Stimulated activated CD8-positive, alpha-beta memory T cell treated with anti-CD3 and anti-CD28 coated beads, Interleukin-4, amount 100 ng/mL, for 24 hours (primary cell): Measurements from ENCODE around the gene DNAJB11.

Experiments used
- DNase-seq: peaks from one replicate; pipeline ENCODE4 v3.0.0-alpha.2; 2020; ENCODE audit warnings: low read depth

The DNAJB11 gene

DNA sequence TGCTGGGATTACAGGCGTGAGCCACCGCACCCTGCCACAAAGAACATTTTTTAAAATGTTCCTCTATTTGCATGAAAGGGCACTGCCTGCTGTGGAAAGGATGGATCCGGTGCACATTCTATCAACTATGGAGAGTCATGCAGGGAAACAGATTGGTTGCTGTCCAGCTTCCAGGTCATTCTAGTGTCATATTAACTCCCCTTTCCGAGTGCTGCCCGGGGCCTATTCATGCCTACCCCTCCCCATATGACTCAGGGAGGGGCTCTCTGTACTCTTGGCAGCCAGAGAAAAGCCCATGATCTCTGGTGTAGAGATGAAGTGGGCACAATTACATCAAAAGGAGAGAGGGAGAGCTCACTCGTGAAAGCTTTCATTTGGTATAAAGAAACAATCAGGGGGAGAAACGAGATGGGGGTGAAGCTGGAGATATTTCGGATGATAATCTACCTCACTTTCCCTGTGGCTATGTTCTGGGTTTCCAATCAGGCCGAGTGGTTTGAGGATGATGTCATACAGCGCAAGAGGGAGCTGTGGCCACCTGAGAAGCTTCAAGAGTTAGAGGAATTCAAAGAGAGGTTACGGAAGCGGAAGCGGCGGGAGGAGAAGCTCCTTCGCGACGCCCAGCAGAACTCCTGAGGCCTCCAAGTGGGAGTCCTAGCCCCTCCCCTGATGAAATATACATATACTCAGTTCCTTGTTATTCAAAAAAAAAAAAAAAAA is 26.2 kb downstream of the DNAJB11 start:
- no peak for DNase-seq

DNA sequence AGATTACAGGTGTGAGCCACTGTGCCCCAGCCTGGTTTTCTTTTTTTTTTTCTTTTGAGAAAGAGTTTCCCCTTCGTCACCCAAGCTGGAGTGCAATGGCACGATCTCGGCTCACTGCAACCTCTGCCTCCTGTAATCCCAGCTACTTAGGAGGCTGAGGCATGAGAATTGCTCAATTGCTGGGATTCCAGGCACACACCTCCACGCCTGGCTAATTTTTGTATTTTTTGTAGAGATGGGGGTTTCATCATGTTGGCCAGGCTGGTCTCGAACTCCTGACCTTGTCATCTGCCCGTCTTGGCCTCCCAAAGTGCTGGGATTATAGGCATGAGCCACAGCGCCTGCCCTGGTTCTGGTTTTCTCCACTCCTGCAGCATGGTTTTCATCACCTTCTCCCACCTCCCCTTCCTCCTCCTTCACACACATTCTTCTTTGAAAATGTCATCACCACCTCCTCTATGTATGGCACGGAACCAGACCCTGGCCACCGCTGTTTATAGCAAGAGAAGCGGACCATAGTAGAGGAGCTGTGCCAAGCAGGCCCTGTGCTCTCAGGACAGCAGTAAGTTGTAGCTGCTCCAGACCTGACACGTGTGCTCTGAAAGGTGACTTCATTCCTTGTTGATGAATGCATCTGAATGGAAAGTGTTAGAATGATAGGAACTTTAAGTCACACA is 27.7 kb downstream of the DNAJB11 start:
- DNase-seq: no peak

DNA sequence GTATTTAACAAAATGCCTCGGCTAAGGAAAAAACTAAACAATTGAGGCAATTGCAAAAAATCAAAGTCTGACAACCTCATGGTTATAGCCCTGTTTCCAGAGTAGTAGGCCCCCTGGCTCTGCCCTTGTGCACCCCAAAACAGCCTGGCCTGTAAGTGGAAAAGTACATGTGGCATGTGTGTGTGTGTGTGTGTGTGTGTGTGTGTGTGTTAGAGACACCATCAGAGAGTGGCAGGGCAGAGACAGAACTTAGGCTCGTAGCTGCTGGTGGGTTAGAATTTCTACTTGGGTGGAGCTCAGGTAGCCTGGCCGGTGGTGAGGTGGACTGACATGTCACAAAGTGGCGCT is 28.2 kb downstream of the DNAJB11 start:
- no peak for DNase-seq

DNA sequence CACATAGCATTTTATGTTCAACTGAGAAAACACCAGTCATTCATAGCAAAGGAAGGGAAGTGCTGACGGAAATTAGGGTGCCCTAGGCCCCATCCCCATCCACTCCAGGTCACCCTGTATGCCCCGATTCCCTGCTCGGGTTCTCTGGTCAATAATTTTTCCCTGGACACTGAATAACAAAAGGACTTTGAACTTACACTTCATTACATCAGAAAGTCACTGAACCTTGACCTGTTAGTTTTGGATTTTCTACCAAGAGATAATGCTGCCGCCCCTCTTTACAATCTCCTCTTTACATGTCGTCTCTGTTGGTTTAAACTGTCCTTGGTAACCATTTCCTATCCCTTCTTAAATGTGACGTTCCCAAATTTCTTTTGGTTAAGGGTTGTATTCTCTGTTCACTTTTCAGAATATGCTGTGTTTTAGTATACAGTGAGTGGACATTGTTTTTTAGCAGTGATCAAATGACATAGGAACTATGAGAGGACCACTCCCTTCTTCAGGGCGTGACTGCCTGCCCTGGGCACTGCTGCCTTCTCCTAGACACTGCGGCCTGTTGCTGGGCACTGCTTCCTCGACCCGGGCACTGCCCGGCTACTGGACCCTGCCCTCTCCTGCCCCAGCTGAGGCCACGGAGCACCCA is 28.7 kb downstream of the DNAJB11 start:
- DNase-seq: no peak

DNA sequence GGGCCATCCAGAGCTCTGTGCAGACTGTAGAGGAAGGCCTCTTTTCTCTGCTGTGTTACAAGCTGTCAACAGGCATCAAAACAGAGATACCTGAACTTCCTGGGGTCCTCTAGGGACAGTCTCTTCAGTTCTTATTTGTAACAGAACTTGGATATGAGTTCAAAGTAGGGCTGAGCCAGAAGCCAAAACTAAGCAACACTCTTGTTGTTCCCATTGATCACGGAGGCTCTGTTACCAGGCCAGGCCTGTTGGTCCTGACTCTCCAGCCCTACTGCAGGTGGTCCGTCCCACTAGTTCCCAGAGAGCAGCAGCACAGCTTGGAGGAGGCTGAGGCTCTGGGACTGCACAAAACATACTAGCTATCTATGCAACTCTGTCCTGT is 29.3 kb downstream of the DNAJB11 start:
- no peak for DNase-seq

DNA sequence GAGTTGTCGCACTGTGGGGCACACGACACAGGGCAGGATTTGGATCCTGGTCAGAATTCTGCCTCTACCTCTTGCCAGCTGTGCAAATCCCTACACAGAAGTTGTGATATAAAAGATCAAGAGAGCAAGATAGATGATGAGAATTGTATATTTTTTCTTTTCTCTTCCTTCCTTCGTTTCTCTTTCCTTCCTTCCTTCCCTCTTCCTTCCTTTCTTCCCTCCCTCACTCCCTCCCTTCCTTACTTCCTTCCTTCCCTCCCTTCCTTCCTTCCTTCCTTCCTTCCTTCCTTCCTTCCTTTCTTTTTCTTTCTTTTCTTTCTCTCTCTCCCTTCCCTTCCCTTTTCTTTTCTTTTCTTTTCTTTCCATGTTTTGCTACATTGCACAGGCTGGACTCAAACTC is 30.4 kb downstream of the DNAJB11 start:
- no peak for DNase-seq

DNA sequence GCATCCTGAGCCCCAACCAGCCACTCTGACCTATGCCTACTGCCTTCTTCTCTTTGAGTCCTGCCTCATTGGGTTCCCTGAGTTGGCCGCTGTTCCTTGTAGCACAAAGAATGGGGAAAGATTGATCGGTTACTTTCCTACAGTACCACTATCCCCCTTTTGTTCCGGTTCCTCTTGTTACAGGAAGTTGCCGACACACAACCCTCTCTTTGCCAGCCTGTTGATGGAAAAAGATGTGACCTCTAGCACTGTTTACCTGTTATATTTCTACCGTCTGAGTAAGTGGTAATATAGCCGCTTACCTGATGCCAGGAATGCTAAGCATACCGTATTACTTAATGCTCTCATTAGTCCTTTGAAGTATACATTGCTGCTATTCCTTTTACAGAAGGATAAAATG is 32.6 kb downstream of the DNAJB11 start:
- no peak for DNase-seq

DNA sequence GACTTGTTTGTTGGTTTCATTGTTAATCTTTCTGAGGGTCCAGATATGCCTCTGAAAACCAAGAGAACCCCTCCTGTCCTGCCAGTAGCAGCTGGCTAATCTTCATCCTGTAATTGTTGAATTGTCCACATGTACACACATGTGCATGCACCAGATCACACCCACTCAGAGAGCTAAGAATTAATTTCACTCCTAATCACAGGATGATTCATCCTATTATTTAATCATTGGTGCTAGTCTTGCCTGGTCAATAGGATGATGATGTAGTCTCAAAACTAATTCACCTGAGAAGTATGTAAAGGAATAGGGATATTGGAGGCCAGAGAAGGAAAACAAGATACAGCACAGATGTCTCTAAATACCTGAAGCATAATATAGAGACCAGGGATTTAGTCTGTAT is 34.6 kb downstream of the DNAJB11 start:
- DNase-seq: no peak

DNA sequence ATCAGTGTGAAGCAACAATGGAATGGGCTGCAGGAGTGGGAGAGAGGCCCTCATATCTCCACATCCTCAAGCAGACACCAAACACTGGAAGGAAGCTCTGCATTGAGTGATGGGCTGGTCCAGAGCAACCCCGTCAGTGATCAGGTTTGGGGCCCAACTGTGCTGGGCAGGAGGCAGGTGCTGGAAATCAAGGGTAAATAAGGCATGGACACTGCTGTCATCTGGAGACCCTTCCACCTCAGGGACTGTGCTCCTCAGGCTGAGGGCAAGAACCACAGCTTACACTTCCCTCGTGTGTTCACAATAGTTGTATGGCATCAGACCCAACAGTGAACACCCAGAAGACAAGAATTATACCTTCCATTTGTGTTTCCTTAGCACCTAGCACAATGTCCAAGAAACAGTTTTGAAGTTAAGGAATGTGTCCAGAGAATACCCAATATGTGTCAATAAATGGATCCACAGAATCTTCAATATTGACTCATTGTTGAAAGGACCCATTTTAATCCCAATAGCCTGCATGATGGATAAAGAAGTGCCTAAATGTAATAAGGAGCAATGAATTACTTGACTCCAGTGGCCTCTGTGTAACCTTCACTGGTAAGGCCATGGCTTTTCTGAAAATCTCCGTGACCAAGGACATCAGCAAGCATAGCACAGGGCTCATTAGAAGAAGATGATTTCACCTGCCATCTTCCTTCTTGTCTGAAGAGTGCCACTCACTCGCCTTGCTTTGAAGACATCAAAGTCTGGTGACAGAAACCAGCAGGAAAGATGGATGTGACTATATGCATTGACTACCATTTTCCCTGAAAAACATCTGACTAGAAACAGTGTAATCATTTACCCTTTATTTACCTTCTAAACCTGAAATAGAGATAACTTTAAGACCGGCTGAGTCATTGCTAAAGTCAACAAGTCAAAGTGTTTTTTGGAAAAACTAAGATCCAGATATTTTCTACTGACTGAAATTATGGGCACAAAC is 35.3 kb downstream of the DNAJB11 start:
- DNase-seq: no peak

DNA sequence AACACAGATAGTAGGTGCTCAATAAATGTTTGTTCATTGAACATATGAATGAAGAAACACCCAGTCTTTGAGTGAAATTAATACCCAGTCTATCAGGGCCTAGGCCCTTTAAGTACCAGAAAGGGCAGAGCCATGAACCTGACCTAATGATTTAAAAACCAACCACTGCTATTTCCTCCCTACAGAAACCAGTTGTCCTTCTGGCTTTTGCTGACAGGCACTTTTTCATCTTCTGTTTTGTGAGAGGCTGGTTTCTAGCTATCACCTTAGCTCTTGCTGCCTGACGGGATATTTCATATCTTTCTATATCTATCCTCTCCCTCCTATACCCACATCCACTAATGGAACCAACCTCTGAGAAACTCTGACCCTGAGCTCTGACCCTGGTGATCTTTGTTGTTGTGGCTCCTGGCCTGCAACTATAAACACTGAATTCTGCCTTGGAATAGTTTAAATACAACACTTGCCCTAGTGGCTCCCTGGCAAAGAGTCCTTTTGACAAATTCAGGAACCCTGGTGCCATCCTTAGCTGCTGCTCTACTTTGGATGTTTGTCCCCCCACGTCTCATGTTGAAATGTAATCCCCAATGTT is 38.2 kb downstream of the DNAJB11 start:
- DNase-seq: no peak

DNA sequence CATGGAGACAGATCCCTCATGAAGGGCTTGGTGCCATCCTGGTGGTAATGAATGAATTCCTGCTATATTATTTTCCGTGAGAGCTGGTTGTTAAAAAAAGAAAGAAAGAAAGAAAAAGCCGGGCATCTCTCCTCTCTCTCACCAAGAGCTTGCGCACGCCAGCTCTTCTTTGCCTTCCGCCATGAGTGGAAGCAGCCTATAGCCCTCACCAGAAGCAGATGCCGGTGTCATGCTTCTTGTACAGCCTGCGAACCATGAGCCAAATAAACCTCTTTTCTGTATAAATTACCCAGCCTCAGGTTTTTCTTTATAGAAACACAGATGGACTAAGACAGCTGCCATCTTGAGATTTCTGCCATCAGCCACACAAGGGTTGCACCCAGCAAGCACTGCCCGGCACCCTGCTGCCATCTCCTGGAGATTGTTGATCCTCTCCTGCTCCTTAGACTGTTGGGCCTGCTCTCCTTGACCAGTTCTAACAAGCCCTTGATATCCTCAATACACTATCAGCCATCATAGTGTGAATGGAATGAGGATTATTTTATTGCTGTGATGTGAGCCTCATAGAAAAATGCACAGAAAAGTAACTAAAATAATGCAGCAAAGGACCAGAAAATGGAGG is 38.8 kb downstream of the DNAJB11 start:
- DNase-seq: no peak

DNA sequence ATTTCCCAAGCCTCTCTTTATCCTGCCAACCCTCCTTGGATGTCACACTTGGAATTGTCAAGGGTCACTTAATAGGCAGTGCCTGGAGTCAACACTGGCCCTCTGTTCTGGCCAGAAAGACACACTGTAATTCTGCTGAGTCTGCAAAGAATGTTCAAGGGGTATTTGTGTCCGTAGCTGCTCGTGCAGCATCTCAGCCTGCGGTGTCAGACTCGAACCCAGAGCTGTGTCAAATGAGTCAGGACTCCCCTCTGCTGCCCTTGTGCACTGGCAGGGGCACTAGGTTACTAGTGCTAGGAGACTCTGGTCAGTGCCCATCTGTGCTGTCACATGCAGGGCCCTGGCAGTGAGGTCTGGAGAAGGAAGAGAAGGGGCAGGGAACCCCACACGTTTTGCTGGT is 41.5 kb downstream of the DNAJB11 start:
- no peak for DNase-seq

DNA sequence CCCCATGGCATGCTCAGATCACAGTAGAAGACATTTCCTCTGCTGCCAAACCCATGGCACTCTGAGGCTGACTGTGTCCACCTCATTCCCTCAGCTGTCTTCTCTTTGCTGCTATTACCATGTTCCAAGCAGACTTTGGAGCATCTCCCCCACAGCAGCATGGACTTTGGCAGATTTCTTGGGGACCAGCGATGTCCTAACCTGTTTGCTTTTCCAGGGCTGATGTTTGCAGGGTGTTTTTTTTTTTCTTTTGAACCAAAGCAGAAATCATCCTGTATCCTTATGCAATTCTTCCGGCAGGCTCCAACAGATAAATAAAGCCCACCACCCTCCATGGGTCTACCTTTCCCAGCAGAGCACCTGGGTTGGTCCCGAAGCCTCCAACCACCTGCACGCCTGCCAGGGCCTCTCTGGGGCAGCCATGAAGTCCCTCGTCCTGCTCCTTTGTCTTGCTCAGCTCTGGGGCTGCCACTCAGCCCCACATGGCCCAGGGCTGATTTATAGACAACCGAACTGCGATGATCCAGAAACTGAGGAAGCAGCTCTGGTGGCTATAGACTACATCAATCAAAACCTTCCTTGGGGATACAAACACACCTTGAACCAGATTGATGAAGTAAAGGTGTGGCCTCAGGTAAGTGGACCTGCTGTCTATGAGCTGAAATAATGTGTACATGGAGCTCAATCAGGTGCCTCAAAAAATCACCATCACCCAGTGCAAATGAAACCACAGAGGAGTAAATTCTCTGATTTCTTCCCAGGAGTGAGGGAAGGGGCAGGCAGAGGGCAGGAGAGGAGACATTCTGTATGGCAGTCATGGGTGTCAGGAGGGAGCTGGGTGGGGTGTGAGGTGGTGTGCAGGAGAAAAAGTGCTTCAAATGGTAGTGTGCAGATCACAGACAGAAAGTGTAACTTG is 42.5 kb downstream of the DNAJB11 start, which contains the start of gene AHSG:
Gene AHSG, plus strand, starts transcription at position 340 of the 916 bp plus-strand sequence. Its CDS starts 82 bp downstream, at position 422.
- no peak for DNase-seq

DNA sequence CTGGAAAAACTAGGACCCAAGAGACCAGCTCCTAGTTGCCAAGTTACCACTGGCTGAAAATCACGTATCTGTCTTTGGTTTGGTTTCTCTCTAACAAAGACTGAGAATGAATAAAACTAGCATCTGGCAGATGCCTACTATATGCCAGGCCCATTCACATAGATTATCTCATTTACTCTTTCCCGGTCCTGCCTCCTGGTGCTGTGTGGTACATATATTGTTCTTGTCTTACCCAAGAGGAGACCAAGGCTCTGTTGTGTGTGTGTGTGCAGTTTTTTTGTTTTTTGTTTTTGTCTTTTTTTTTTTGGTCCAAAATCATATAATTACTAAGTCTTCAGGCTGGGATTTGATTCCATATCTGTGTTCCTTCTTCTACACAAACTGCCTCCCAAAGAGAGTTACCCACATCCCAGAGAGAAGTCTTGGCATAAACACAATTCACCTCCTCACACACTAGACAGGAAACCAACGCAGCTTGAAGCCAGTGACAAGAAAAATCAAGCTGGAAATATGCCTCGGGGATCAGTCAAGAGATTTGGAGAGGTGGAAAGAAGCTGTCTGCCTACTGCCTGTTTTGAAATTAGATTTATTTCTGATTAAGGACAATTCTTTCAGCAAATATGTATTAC is 43.2 kb downstream of the DNAJB11 start:
- DNase-seq: no peak

DNA sequence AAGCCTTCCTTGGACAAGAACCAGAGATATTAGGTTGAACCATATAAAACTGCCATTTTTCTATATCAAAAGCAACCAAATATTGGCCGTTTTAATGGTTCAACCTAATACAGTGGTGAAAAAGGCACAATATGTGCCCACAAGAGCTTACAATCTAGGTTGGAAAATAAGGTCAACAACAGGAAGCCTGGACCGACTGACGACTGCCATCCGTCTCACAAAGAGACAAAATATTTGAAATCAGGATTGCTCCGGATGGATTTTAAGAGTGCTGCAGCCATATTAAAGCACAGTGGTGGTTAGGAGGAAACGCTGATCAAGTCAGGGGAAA is 43.7 kb downstream of the DNAJB11 start:
- DNase-seq: no peak

DNA sequence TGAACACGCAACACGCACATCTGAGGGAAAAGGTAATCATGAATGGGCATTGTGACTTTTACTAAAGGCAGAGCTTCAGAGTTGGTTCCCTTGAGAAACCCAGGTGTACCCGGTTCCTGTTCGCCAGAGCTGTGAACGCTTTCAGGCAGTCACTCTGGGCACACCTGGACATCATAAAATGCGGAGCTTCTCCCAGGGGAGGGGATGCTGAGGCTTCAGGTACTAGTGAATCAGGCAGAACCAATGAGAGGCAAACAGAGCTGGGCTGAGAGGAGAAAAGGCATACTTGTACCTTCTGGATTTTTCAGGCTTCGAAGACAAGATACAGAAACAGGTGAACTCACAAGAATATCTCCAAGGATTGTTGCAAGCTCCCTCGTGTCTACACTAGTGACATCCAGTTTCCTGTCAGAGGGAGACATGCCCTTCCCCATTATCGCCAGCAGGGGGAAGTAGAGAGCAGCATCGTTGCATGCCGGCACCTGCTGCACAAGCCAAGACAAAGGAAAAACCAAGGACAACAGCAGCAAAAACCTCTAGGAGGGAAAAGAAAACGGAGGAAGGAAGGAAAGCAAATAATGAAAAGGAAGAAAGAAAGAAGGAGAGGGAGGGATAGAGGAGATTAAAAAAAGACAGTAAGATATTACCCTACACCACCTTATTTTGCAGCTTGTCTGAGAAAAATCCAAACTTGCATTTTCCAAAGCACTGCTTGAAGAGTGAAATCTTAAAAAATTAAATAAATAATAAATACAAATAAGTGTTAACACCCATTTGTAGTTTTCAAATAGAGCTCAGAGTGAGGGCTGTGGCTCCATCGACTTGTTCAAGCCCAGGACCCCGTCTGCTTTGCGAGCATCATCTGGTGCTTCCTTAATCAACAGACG is 44.3 kb downstream of the DNAJB11 start:
- DNase-seq: peak; percentile 59

DNA sequence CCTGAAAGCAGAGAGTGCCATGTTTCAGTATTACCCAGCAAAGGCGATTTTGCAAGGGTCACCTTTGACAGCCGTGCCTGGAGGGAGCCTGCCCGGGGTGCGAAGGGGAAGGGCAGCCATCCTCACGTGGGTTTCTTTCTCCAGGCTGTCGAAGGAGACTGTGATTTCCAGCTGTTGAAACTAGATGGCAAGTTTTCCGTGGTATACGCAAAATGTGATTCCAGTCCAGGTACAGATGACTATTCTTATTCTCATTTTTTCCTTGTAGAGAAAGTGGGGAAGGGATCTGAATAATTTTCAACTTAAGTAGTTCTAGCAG is 45.7 kb downstream of the DNAJB11 start:
- DNase-seq: no peak

DNA sequence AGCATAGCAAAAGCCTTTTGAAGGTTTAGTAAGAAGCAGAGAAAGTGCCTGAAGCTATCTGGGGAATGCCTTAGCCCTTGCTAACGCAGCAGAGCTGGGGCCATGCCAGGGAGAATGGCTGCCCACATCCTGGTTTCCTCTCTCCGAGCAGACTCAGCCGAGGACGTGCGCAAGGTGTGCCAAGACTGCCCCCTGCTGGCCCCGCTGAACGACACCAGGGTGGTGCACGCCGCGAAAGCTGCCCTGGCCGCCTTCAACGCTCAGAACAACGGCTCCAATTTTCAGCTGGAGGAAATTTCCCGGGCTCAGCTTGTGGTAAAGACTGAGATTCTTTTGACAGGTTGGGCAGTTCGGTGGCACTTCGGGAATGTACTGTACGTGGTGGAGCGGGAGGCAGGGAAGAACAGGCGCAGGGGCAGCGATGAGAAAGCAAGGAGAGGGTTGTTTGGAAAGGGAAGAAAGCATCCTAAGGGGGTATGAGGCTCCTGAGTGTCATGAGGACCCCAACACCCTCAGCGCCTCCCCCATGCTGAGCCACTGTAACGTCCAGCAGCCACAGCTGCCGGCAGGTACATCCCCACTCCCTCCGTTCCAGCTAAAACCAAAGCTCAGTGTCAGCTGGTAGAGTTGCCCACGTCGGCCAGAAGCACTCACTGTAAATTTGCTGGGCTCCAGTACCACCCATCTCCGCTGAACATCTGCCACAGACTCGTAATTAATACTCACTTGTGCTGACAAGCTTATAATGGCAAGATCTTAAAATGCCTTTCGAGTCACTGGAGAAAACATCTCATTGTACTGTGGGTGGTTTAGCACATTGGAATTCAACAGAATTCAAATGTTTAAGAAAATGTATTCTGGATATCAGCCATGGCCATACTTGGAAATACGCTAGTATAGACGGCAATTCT is 46.8 kb downstream of the DNAJB11 start:
- DNase-seq: peak; percentile 75
